Measurements from ENCODE around the gene PRKCB.

DNA sequence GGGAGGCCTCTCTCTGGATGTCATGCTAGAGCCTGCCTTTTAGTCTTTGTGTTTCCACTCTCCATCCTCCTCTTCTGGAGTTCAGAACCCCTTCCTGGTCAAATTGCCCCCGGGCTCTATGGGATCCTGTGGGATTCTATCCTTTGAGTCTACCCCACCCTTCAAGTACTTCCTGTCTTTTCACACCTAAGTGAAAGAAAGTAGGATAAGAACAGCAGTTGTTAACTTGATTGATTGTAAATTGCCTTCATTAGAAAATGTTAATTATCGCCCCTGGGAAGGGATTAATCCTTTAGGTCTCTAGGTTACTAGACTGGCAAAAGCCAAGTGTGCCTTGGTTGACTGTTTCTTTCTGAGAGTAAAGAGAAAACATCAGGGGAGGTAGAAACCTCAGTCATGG lies 30.1 kb downstream of the PRKCB start:
- TF ChIP-seq CTCF (IDR thresholded peaks at IDR 0.05) (no peak), POLR2A (IDR thresholded peaks at IDR 0.05) (no peak)

Measured in testis (tissue), 2 donors.